NCI-H1436 treated with DMSO at 0.1 percent for 48 hours (cell line): ENCODE data around the gene TMEM192.
"Not testable (repeated sequence)": the region's sequence is repeated elsewhere in the genome, so short reads cannot be mapped to it uniquely, and the experiment has no call there.

Experiments used
- DNase-seq: peaks from one replicate; lab custom pipeline; 2025; lab: John Stamatoyannopoulos, UW

The TMEM192 gene

GRCh38 chr4:165092187-165092586 lies 20.5 kb downstream of the TMEM192 start:
- not testable (repeated sequence) for DNase-seq

- no peak for DNase-seq
These were observed 24.3 kb downstream of the TMEM192 start for GRCh38 chr4:165088366-165088765.

- DNase-seq, result no peak
These were observed 26.7 kb downstream of the TMEM192 start for GRCh38 chr4:165085946-165086345.

GRCh38 chr4:165084787-165085186 lies 27.9 kb downstream of the TMEM192 start:
- DNase-seq, result not testable (repeated sequence)

- DNase-seq, result no peak
These were observed 33.2 kb downstream of the TMEM192 start for GRCh38 chr4:165079476-165079875.

- DNase-seq, result no peak
These were observed 35.6 kb downstream of the TMEM192 start for GRCh38 chr4:165077034-165077578.

GRCh38 chr4:165073346-165073745 lies 39.3 kb downstream of the TMEM192 start:
- not testable (repeated sequence) for DNase-seq

- DNase-seq, result no peak
These were observed 42.1 kb downstream of the TMEM192 start for GRCh38 chr4:165070560-165070959.

GRCh38 chr4:165060938-165061337 lies 51.7 kb downstream of the TMEM192 start:
- DNase-seq, result no peak

GRCh38 chr4:165059386-165059785 lies 53.3 kb downstream of the TMEM192 start:
- DNase-seq, result no peak

GRCh38 chr4:165058666-165059065 lies 54.0 kb downstream of the TMEM192 start:
- no peak for DNase-seq

GRCh38 chr4:165055601-165056000 lies 57.1 kb downstream of the TMEM192 start:
- DNase-seq, result no peak

- no peak for DNase-seq
These were observed 59.0 kb downstream of the TMEM192 start, which contains the start of gene TRIM75 for GRCh38 chr4:165053645-165054044. Gene TRIM75, plus strand, starts transcription at chr4:165053866. Its CDS starts 5,282 bp downstream, at chr4:165059148.

- no peak for DNase-seq
These were observed 60.0 kb downstream of the TMEM192 start for GRCh38 chr4:165052627-165053026.

GRCh38 chr4:165048170-165048569 lies 64.5 kb downstream of the TMEM192 start:
- no peak for DNase-seq

GRCh38 chr4:165031436-165032211 lies 81.0 kb downstream of the TMEM192 start, which contains the start of gene TRIM60:
Gene TRIM60, plus strand, starts transcription at chr4:165031999. Its CDS starts 8,074 bp downstream, at chr4:165040073.
- DNase-seq, result no peak

- DNase-seq, result no peak
These were observed 84.8 kb downstream of the TMEM192 start for GRCh38 chr4:165027762-165028402.

GRCh38 chr4:165025782-165026181 lies 86.9 kb downstream of the TMEM192 start:
- DNase-seq, result not testable (repeated sequence)
